H1 (cell line): ENCODE measurements around the gene MANBA. TPM values are rescaled to one million over a fixed set of nuclear protein-coding genes. Genes with fewer than 3 reads are reported as not detected.

Experiments used
- CTCF ChIA-PET: fragments of 300-600 bp; sonication (Branson Sonifier 250); formaldehyde crosslinking; loops from one replicate; lab custom pipeline; 2021; ENCODE audit not compliant: partially characterized antibody; lab: Charles Lee
- POLR2A ChIA-PET: fragments of 300-600 bp; sonication (Branson Sonifier 250); formaldehyde crosslinking; loops from one replicate; lab custom pipeline; 2021; ENCODE audit warnings: inconsistent platforms; ENCODE audit not compliant: partially characterized antibody; lab: Charles Lee
- DNase-seq, 2 experiments: peaks; one replicate each; pipeline versions ENCODE4 v3.0.0 to v3.0.0-alpha.2; 2010 to 2022; ENCODE audit warnings: low spot score in 2 of 2, low read depth in 1 of 2, mixed read lengths in 1 of 2
- FAIRE-seq: peaks from 2 replicates; lab custom pipeline; 2011; peaks lifted over from hg19 to GRCh38; lab: Jason Lieb, UNC
- H2AFZ ChIP-seq: 2 replicates; pipeline ENCODE4 v1.8.1; 2012; ENCODE audit warnings: low read length, inconsistent platforms
- H2AK5ac ChIP-seq: 2 replicates; pipeline ENCODE4 v1.6.1; 2013; ENCODE audit warnings: low read depth, low read length
- H2BK120ac ChIP-seq: replicated peaks from 2 replicates; pipeline ENCODE3; 2013; ENCODE audit warnings: low read depth, low read length, inconsistent platforms
- H2BK12ac ChIP-seq: 2 replicates; pipeline ENCODE4 v1.6.1; 2013; ENCODE audit warnings: low read depth, low read length
- H2BK15ac ChIP-seq: 2 replicates; pipeline ENCODE4 v1.6.1; 2013; ENCODE audit warnings: low read length
- H2BK20ac ChIP-seq: 2 replicates; pipeline ENCODE4 v1.6.1; 2013; ENCODE audit warnings: low read length
- H2BK5ac ChIP-seq: 2 replicates; pipeline ENCODE4 v1.6.1; 2013; ENCODE audit warnings: low read depth, low read length
- H3K14ac ChIP-seq: 2 replicates; pipeline ENCODE4 v1.6.1; 2013; ENCODE audit warnings: inconsistent platforms; ENCODE audit not compliant: insufficient read length
- H3K18ac ChIP-seq: 2 replicates; pipeline ENCODE4 v1.6.1; 2013; ENCODE audit warnings: low read length; ENCODE audit errors: extremely low read depth
- H3K23ac ChIP-seq: 2 replicates; pipeline ENCODE4 v1.6.1; 2013; ENCODE audit warnings: inconsistent platforms; ENCODE audit not compliant: insufficient read length
- H3K23me2 ChIP-seq: 2 replicates; pipeline ENCODE4 v1.6.1; 2013; ENCODE audit warnings: low read depth, low read length
- H3K27ac ChIP-seq: 2 replicates; pipeline ENCODE4 v1.6.1; 2011; ENCODE audit warnings: low read depth, low read length, inconsistent platforms
- H3K27me3 ChIP-seq, 4 experiments: replicated peaks in 1 of 4; 1 replicate in 1 of 4; 2 replicates in 3 of 4; pipeline versions ENCODE4 v1.6.1 to v1.8.1; 2011 to 2013; ENCODE audit warnings: low read length in 3 of 4, mild to moderate bottlenecking in 3 of 4, inconsistent platforms in 2 of 4, mixed read lengths in 2 of 4, moderate library complexity in 1 of 4; ENCODE audit not compliant: control insufficient read depth in 3 of 4, insufficient read depth in 3 of 4; ENCODE audit errors: extremely low read depth in 1 of 4
- H3K36me3 ChIP-seq, 4 experiments: 2 replicates each; pipeline versions ENCODE4 v1.6.1 to v1.8.1; 2011 to 2013; ENCODE audit warnings: mild to moderate bottlenecking in 4 of 4, low read length in 3 of 4, moderate library complexity in 2 of 4, control low read depth in 1 of 4, inconsistent platforms in 1 of 4; ENCODE audit not compliant: insufficient read depth in 4 of 4, control insufficient read depth in 2 of 4
- H3K4ac ChIP-seq: replicated peaks from 2 replicates; pipeline ENCODE3; 2013; ENCODE audit warnings: low read length, low read depth, mixed read lengths, inconsistent platforms; ENCODE audit not compliant: insufficient read length
- H3K4me1 ChIP-seq, 4 experiments: replicated peaks in 1 of 4; 1 replicate in 1 of 4; 2 replicates in 3 of 4; pipeline versions ENCODE4 v1.6.1 to v1.8.1; 2011 to 2013; ENCODE audit warnings: low read length in 3 of 4, inconsistent platforms in 2 of 4, mixed read lengths in 1 of 4; ENCODE audit not compliant: insufficient read depth in 4 of 4, control insufficient read depth in 3 of 4
- H3K4me2 ChIP-seq, 2 experiments: 2 replicates each; pipeline versions ENCODE4 v1.6.1 to v1.8.1; 2011 to 2013; ENCODE audit warnings: low read depth in 2 of 2, low read length in 2 of 2, control low read depth in 1 of 2, inconsistent platforms in 1 of 2, mild to moderate bottlenecking in 1 of 2; ENCODE audit not compliant: insufficient read depth in 1 of 2
- H3K4me3 ChIP-seq, 4 experiments: fragments of 200-600, 300-600 bp in 1 of 4; sonication (generic), shearing (Covaris generic), sonication (Bioruptor Twin) in 1 of 4; 2 replicates each; pipeline versions ENCODE4 v1.5.1 to v1.8.1; 2011 to 2016; ENCODE audit warnings: low read length in 4 of 4, low read depth in 3 of 4, control low read depth in 2 of 4, inconsistent platforms in 2 of 4, mild to moderate bottlenecking in 2 of 4, mixed read lengths in 1 of 4, moderate library complexity in 1 of 4; ENCODE audit not compliant: insufficient read depth in 2 of 4; ENCODE audit errors: extremely low read depth in 1 of 4
- H3K56ac ChIP-seq: replicated peaks from 2 replicates; pipeline ENCODE3; 2013; ENCODE audit warnings: low read depth, mild to moderate bottlenecking, mixed read lengths, low read length, inconsistent platforms; ENCODE audit not compliant: insufficient read length
- H3K79me1 ChIP-seq: 2 replicates; pipeline ENCODE4 v1.6.1; 2013; ENCODE audit warnings: low read depth, low read length, control low read depth
- H3K79me2 ChIP-seq, 2 experiments: 2 replicates each; pipeline versions ENCODE4 v1.6.1 to v1.8.1; 2012 to 2013; ENCODE audit warnings: low read length in 2 of 2, mild to moderate bottlenecking in 2 of 2, inconsistent platforms in 1 of 2; ENCODE audit not compliant: insufficient read depth in 2 of 2, control insufficient read depth in 1 of 2
- H3K9ac ChIP-seq, 4 experiments: replicated peaks in 1 of 4; 1 replicate in 1 of 4; 2 replicates in 3 of 4; pipeline versions ENCODE4 v1.6.1 to v1.8.1; 2011 to 2013; ENCODE audit warnings: low read depth in 3 of 4, low read length in 3 of 4, control low read depth in 2 of 4, mild to moderate bottlenecking in 2 of 4, moderate library complexity in 2 of 4, inconsistent platforms in 1 of 4; ENCODE audit errors: extremely low read depth in 1 of 4
- H3K9me3 ChIP-seq, 2 experiments: 2 replicates each; pipeline versions ENCODE4 v1.6.1 to v1.8.1; 2012 to 2013; ENCODE audit warnings: mild to moderate bottlenecking in 2 of 2, moderate library complexity in 2 of 2, control low read depth in 1 of 2, inconsistent platforms in 1 of 2, low read depth in 1 of 2, low read length in 1 of 2, mixed read lengths in 1 of 2; ENCODE audit not compliant: insufficient read depth in 2 of 2
- H4K20me1 ChIP-seq, 2 experiments: replicated peaks in 1 of 2; 2 replicates each; pipeline versions ENCODE3 to v1.8.1; 2011 to 2013; ENCODE audit warnings: inconsistent platforms in 2 of 2, low read length in 2 of 2, mild to moderate bottlenecking in 1 of 2; ENCODE audit not compliant: insufficient read depth in 2 of 2, control insufficient read depth in 1 of 2
- H4K5ac ChIP-seq: 2 replicates; pipeline ENCODE4 v1.6.1; 2013; ENCODE audit warnings: low read length, low read depth, mixed read lengths, inconsistent platforms; ENCODE audit not compliant: insufficient read length
- H4K8ac ChIP-seq: 2 replicates; pipeline ENCODE4 v1.8.0; 2013; ENCODE audit warnings: mild to moderate bottlenecking, moderate library complexity, low read length, inconsistent platforms; ENCODE audit not compliant: insufficient read depth; ENCODE audit errors: extremely low read depth
- H4K91ac ChIP-seq: replicated peaks from 2 replicates; pipeline ENCODE3; 2013; ENCODE audit warnings: low read length, mixed read lengths, inconsistent platforms; ENCODE audit not compliant: insufficient read length
- CHD1 ChIP-seq: IDR thresholded peaks from 2 replicates; pipeline ENCODE4 v1.6.1; 2012; ENCODE audit warnings: low read depth, low read length, improper control_type of control experiment
- NANOG ChIP-seq: IDR thresholded peaks from 2 replicates; pipeline ENCODE4 v1.6.1; 2011; ENCODE audit warnings: low read length, low read depth, mild to moderate bottlenecking, inconsistent platforms; ENCODE audit not compliant: insufficient read depth, poor library complexity, severe bottlenecking
- RBBP5 ChIP-seq: IDR thresholded peaks from 2 replicates; pipeline ENCODE4 v1.7.1; 2012; ENCODE audit warnings: low read depth, mild to moderate bottlenecking, inconsistent platforms, low read length, moderate library complexity, borderline replicate concordance
- SP1 ChIP-seq: IDR thresholded peaks from 2 replicates; pipeline ENCODE4 v1.6.1; 2011; ENCODE audit warnings: low read depth, low read length
- WGBS, 2 experiments: shearing (Covaris generic) in 1 of 2; methylation state at CpG; one replicate each; pipeline versions ENCODE4 v1.1.6 to v1.1.7; 2013 to 2015; ENCODE audit warnings: low lambda C conversion rate in 2 of 2, mixed read lengths in 2 of 2, inconsistent platforms in 1 of 2, low coverage in 1 of 2, missing lambda C conversion rate in 1 of 2; ENCODE audit not compliant: insufficient replicate concordance in 2 of 2, insufficient coverage in 1 of 2, insufficient read length in 1 of 2; ENCODE audit errors: extremely low coverage in 1 of 2, missing lambda C conversion rate in 1 of 2; 5-methylcytosine and 5-hydroxymethylcytosine counted together
- polyA plus RNA-seq, 7 experiments: library from polyadenylated mRNA; depleted of rRNA in 3 of 7; stranded (reverse) in 5 of 7; unstranded in 2 of 7; fragments of >200 nt in 5 of 7; fragments of 200-250 nt in 2 of 7; gene quantifications; 1 replicate in 5 of 7; 2 replicates in 1 of 7; 4 replicates in 1 of 7; pipeline versions ENCODE4 v1.2.1 to v1.2.3, GENCODE V29; 2011 to 2013; ENCODE audit warnings: missing spikeins in 2 of 7, mixed read lengths in 2 of 7
- total RNA-seq: library from RNA; stranded (reverse); fragmentation: NEBNext Ultra II Directional; extraction: Animal tissue kit (Norgen Biotek cat#: 25700); gene quantifications from 2 replicates; pipeline ENCODE4 v1.2.1, GENCODE V29; 2021
- TF ChIP-seq, protein P1 (sequence below): IDR thresholded peaks from 2 replicates; pipeline ENCODE4 v1.6.1; 2012; ENCODE audit warnings: inconsistent platforms
- TF ChIP-seq, protein P2 (sequence below): IDR thresholded peaks from 2 replicates; pipeline ENCODE4 v1.6.1; 2012; ENCODE audit warnings: inconsistent platforms

The MANBA gene
- total and polyA plus RNA-seq, 2 of the 8 experiments (the other 6 are each of a cell fraction or from before 2014, with no cell fraction given): 22.9 to 27.8 TPM

DNA sequence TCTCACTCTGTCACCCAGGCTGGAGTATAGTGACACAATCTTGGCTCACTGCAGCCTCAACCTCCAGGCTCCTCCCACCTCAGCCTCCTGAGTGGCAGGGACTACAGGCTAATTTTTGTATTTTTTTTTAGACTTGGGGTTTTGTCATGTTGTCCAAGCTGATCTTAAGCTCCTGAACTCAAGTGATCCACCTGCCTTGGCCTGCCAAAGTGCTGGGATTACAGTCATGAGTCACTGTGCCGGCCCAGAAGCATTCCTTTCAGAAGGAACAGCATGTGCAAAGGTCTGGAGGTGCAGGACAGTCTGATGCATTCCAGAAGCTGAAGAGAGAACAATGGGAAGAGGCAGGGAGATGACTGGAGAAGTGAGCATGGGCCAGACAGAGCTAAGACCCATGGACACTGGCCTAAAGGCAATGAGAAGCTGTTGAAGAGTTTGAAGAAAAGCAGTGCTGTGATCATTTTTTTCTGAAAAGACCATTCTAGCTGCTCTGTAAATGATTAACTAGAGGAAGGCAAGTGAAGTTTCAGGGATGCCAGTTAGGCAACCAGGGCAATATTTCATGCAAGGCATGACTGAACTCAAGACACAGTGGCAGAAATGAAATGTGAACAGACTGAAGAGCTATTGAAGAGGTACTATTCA lies 43.2 kb downstream of the MANBA start:
- no peak overlapping the region for H2BK120ac ChIP-seq
- H3K23ac ChIP-seq: no peak overlapping the region
- H3K4me1 ChIP-seq: no peaks in the 10 kb centered on the region
- TF ChIP-seq SP1: no peak
- TF ChIP-seq RBBP5: no peak
- no peak for TF ChIP-seq CHD1
- TF ChIP-seq NANOG: no peak
- TF ChIP-seq, protein P1, sequence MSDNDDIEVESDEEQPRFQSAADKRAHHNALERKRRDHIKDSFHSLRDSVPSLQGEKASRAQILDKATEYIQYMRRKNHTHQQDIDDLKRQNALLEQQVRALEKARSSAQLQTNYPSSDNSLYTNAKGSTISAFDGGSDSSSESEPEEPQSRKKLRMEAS: no peak
- TF ChIP-seq, protein P2, sequence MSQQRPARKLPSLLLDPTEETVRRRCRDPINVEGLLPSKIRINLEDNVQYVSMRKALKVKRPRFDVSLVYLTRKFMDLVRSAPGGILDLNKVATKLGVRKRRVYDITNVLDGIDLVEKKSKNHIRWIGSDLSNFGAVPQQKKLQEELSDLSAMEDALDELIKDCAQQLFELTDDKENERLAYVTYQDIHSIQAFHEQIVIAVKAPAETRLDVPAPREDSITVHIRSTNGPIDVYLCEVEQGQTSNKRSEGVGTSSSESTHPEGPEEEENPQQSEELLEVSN: no peak
- H3K79me2 ChIP-seq: no peaks in the 10 kb centered on the region
- no peak overlapping the region for H3K4me2 ChIP-seq
- no peak overlapping the region for H4K5ac ChIP-seq
- no peak overlapping the region for H4K91ac ChIP-seq
- no peak overlapping the region for H3K56ac ChIP-seq
- no peaks in the 10 kb centered on the region for H3K79me1 ChIP-seq
- no peak for DNase-seq
- ChIA-PET CTCF (interaction anchor here (1.1 to 2.2 kb wide), 6 partner anchors 10 to 156 kb away, joined by 3 to 9 read pairs (median 5); no protein-coding TSS in a partner anchor), POLR2A (no interaction called here)
- H4K8ac ChIP-seq: no peak overlapping the region
- H3K27me3 ChIP-seq: no peaks in the 10 kb centered on the region
- 92% methylated on average over 1 of the region's 1 CpG; no CpG with 5 or more reads in 1 of the 2 experiments for WGBS, 2 experiments
- H2BK20ac ChIP-seq: no peak overlapping the region
- H3K4ac ChIP-seq: no peak overlapping the region
- no peak overlapping the region for H3K14ac ChIP-seq
- no peak overlapping the region for H2AK5ac ChIP-seq
- no peak overlapping the region for H2AFZ ChIP-seq
- H3K9ac ChIP-seq: no peak overlapping the region
- FAIRE-seq: no peak
- no peaks in the 10 kb centered on the region for H4K20me1 ChIP-seq
- H3K36me3 ChIP-seq: peaks cover 0 to 17% (median 7%) of the 10 kb centered on the region in 4 experiments; a peak in 3 of 8 replicates
- H3K4me3 ChIP-seq: no peak overlapping the region
- no peak overlapping the region for H3K18ac ChIP-seq
- H3K27ac ChIP-seq: no peak overlapping the region
- no peak overlapping the region for H2BK15ac ChIP-seq
- no peaks in the 10 kb centered on the region for H3K23me2 ChIP-seq
- H3K9me3 ChIP-seq: peaks cover 6 to 7% of the 10 kb centered on the region in 2 experiments; a peak in 3 of 4 replicates
- H2BK12ac ChIP-seq: no peak overlapping the region
- H2BK5ac ChIP-seq: no peak overlapping the region
